Ishikawa (cell line): ENCODE data around the gene CALU.
A peak's percentile ranks its signal among the peaks of the same experiment; 100 is the strongest.

Experiments used
- CEBPB ChIP-seq: IDR thresholded peaks from 2 replicates; pipeline ENCODE4 v1.6.1; 2012
- CREB1 ChIP-seq: IDR thresholded peaks from 2 replicates; pipeline ENCODE4 v1.6.1; 2012; ENCODE audit warnings: low read depth
- EGR1 ChIP-seq: IDR thresholded peaks from 2 replicates; pipeline ENCODE4 v1.6.1; 2012
- EP300 ChIP-seq: IDR thresholded peaks from 2 replicates; pipeline ENCODE4 v1.6.1; 2012; ENCODE audit warnings: borderline replicate concordance
- FOXM1 ChIP-seq: IDR thresholded peaks from 2 replicates; pipeline ENCODE4 v1.6.1; 2012; ENCODE audit warnings: low read depth, borderline replicate concordance
- NFIC ChIP-seq: IDR thresholded peaks from 2 replicates; pipeline ENCODE4 v1.6.1; 2012
- RAD21 ChIP-seq: IDR thresholded peaks from 2 replicates; pipeline ENCODE4 v1.6.1; 2012; ENCODE audit warnings: low read depth
- TAF1 ChIP-seq: IDR thresholded peaks from 2 replicates; pipeline ENCODE4 v1.6.1; 2012; ENCODE audit warnings: low read depth, mild to moderate bottlenecking
- TCF12 ChIP-seq: IDR thresholded peaks from 2 replicates; pipeline ENCODE4 v1.6.1; 2012; ENCODE audit warnings: low read depth
- TEAD4 ChIP-seq: IDR thresholded peaks from 2 replicates; pipeline ENCODE4 v1.6.1; 2012
- USF1 ChIP-seq: IDR thresholded peaks from 2 replicates; pipeline ENCODE4 v1.6.1; 2012
- YY1 ChIP-seq: IDR thresholded peaks from 2 replicates; pipeline ENCODE4 v1.6.1; 2012; ENCODE audit warnings: low read depth
- ZBTB7A ChIP-seq: IDR thresholded peaks from 2 replicates; pipeline ENCODE4 v1.6.1; 2012; ENCODE audit warnings: low read depth
- TF ChIP-seq, protein P1 (sequence below): IDR thresholded peaks from 2 replicates; pipeline ENCODE4 v1.6.1; 2012
- TF ChIP-seq, protein P2 (sequence below): IDR thresholded peaks from 2 replicates; pipeline ENCODE4 v1.6.1; 2012; ENCODE audit warnings: low read depth, mild to moderate bottlenecking

The CALU gene

DNA sequence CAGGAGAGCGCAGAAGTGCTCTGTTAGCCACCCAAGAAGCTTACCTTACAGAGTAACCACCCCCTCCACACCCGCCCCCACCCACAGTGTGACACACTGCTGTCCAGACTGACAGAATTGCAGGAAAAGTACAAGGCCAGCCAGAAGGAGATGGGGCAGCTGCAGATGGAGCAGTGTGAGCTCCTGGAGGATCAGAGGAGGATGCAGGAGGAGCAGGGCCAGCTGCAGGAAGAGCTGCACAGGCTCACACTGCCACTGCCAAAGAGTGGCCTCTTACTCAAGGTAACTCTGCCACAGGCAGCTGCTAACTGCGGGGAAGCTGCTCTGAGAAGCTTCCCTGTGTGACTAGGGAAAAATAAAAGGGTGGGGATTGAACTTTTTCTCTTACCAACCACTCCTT is 70.2 kb downstream of the CALU start:
- no peak for TF ChIP-seq CREB1
- no peak for TF ChIP-seq TEAD4
- TF ChIP-seq YY1 = no peak
- TF ChIP-seq EP300 = no peak
- no peak for TF ChIP-seq TCF12
- no peak for TF ChIP-seq FOXM1
- TF ChIP-seq RAD21 = no peak
- no peak for TF ChIP-seq EGR1
- TF ChIP-seq, protein P1, sequence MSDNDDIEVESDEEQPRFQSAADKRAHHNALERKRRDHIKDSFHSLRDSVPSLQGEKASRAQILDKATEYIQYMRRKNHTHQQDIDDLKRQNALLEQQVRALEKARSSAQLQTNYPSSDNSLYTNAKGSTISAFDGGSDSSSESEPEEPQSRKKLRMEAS = no peak
- no peak for TF ChIP-seq ZBTB7A

GRCh38 chr7:128810473-128810872 is 71.3 kb downstream of the CALU start:
- TF ChIP-seq CREB1 = no peak

DNA sequence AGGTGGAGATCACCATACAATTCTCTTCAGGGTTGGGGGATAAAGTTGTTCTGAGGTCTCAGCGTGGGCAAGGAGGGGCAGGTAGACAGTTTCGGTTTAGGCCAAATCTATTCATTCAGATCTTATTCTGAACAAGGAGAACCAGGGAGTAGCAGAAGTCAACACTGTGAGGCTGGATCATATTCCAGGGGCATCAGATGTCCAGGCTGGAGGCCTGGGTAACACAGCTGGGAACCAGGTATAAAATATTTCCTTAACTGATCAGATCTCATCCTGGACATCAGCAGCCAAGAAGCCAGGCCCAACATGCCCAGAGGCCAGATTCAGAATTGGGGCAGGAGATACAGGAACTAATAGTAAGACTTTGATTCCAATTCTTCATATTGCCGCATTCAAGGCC is 71.8 kb downstream of the CALU start:
- TF ChIP-seq EP300 = no peak
- TF ChIP-seq RAD21 = no peak
- no peak for TF ChIP-seq CEBPB

DNA sequence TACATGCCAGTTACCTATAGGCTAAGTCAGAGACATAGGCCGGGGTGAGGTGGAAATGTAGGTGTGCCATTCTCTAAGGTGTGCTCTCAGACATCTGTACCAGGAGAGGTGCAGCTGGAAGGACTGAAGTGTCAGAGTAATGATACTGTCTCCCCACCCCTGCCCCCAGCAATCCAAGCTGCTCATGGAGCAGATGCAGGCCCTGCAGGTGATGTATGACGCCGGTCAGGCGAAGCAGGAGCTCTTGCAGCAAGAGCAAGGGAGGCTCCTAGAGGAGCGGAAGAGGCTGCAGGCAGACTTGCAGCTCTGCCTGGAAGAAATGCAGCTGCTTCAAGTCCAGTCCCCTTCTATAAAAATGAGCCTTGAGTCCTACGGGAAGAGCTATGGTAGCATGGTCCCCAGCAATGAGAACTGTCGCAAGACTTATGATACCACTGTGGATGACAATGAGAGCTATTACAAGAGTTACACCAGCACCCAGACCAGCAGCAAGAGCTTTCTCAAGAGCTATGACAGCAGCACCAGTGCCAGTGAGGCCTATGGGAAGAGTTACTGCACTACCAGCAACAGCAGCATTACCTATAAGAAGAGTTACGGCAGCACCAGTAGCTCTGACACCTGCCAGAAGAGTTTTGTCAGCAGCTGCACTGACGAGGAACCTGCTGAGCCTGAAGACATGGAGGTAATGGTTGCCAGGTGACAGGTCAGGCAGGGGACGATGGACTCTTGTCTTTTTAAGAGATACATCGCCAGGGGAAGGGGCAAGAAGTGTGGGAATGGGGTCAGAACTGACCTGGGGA is 72.7 kb downstream of the CALU start:
- TF ChIP-seq CREB1 = no peak
- no peak for TF ChIP-seq TEAD4
- TF ChIP-seq, protein P1 = no peak
- TF ChIP-seq NFIC = no peak
- TF ChIP-seq TCF12 = no peak
- no peak for TF ChIP-seq TAF1
- TF ChIP-seq FOXM1 = no peak
- TF ChIP-seq EGR1 = no peak
- TF ChIP-seq CEBPB = no peak
- no peak for TF ChIP-seq YY1
- TF ChIP-seq USF1 = no peak
- TF ChIP-seq, protein P2, sequence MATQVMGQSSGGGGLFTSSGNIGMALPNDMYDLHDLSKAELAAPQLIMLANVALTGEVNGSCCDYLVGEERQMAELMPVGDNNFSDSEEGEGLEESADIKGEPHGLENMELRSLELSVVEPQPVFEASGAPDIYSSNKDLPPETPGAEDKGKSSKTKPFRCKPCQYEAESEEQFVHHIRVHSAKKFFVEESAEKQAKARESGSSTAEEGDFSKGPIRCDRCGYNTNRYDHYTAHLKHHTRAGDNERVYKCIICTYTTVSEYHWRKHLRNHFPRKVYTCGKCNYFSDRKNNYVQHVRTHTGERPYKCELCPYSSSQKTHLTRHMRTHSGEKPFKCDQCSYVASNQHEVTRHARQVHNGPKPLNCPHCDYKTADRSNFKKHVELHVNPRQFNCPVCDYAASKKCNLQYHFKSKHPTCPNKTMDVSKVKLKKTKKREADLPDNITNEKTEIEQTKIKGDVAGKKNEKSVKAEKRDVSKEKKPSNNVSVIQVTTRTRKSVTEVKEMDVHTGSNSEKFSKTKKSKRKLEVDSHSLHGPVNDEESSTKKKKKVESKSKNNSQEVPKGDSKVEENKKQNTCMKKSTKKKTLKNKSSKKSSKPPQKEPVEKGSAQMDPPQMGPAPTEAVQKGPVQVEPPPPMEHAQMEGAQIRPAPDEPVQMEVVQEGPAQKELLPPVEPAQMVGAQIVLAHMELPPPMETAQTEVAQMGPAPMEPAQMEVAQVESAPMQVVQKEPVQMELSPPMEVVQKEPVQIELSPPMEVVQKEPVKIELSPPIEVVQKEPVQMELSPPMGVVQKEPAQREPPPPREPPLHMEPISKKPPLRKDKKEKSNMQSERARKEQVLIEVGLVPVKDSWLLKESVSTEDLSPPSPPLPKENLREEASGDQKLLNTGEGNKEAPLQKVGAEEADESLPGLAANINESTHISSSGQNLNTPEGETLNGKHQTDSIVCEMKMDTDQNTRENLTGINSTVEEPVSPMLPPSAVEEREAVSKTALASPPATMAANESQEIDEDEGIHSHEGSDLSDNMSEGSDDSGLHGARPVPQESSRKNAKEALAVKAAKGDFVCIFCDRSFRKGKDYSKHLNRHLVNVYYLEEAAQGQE = no peak
- no peak for TF ChIP-seq EP300
- no peak for TF ChIP-seq ZBTB7A
- no peak for TF ChIP-seq RAD21

GRCh38 chr7:128812514-128813168 is 73.5 kb downstream of the CALU start:
- TF ChIP-seq ZBTB7A (no peak), CEBPB (peak; percentile 46; the same call in 1 of the 2 replicates), TCF12 (no peak), TAF1 (no peak)

DNA sequence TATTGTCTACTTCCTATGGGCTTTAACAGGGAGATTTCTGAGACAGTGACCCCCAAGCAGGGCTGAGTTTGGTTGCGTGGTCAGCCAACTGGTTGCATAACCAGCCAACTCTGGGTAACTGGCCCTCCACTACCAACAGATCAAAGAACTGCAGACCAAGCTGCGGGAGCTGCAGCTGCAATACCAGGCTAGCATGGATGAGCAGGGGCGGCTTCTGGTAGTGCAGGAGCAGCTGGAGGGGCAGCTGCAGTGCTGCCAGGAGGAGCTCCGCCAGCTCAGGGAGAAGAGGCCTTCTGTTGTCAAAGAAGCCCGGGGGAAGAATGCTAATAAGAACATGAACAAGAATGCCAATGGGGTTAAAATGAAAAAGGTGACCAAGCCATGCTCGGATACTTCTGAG is 75.3 kb downstream of the CALU start:
- no peak for TF ChIP-seq TAF1
- TF ChIP-seq USF1 = no peak
- TF ChIP-seq ZBTB7A = no peak
- TF ChIP-seq, protein P1 = no peak
- no peak for TF ChIP-seq CEBPB
- TF ChIP-seq TEAD4 = no peak
- no peak for TF ChIP-seq RAD21
- TF ChIP-seq EGR1 = no peak
- TF ChIP-seq NFIC = no peak
- TF ChIP-seq TCF12 = no peak
- TF ChIP-seq EP300 = no peak
- no peak for TF ChIP-seq FOXM1
- TF ChIP-seq, protein P2 = no peak
